HG03280 (cell line): ENCODE measurements around the gene DHRS12.

Source experiments
- ATAC-seq: cut with Tn5 transposase; IDR thresholded peaks from one replicate; pipeline ENCODE4 v1.9.1; 2021; ENCODE audit warnings: mild to moderate bottlenecking, moderate library complexity; ENCODE audit not compliant: unreplicated experiment

Gene DHRS12

DNA sequence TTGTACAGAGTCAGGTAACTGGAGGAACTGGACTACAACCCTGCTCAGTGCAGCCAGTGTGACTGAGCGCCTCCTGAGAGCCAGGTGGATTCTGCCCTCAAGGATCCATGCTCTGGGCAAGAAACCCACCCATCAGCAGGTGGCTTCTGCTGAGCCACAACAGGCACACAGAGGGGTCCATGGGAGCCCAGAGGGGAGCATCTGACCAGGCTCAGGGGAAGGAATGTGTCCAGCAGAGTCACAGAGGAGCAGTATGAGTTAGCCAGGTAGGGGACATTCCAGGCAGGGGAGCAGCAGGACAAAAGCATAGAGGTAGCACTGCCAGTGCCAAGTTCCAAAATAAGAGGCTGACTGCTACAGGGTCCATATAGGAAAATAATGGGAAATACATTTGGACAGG is 19.9 kb downstream of the DHRS12 start:
- no peak for ATAC-seq

DNA sequence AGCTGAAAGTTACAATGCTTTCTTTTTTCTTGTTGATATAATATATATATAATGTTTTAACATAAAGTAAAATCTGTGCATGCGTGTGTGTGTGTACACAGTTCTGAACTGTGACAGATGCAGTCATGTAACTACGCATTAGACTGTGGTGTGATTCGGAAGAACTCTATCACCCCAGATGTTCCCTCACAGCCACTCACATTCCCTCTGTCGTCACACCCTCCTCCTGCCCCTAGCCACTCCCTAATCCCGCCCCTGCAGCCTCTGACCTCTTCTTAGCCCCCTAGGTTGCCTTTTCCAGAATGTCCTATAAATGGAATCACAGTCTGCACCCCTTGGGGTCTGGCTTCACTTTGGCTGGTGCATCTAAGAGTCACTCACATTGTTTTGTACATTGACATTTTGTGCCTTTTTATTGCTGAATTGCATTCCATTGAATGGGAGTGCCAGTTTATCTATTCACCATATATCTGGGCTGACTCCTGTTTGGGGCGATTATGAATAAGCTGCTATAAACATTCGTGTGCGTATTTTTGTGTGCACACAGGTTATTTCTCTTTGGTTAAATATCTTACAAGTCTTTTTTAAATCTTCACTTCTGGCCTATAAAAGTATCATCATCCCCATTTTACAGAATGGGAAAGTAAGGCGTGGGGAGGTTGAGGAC is 20.4 kb downstream of the DHRS12 start:
- ATAC-seq: no peak

DNA sequence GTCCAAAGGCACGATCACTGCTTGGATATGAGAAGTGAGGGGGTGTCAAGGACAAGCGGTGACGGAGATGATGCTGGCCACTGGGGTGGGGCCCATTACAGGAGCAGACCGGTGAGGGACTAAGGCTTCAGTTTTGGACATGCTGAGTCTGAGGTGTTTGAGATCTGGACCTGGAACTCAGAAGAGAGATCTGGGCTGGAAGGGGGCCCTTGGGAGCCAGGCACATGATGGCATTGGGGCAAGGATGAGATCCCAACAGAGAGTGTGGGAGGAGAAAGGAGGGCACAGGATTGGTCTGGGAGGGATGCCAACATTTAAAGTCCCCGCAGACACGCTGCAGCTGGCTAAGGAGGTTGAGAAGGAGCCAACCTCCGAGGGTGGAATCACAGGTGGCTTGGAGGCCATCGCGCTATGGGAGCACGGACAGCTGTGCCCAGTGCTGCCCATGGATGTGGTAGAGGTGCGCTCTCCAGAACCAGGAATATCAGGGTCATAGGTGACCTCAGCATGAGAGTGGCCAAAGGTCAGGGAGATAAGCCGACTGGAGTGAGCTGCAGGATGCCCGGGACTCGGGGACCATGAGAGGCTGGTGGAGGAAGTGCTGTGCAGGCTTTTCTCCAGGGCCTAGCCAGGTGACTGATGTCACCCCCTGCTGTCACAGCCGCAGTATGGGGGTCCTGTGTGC is 21.8 kb downstream of the DHRS12 start:
- no peak for ATAC-seq

DNA sequence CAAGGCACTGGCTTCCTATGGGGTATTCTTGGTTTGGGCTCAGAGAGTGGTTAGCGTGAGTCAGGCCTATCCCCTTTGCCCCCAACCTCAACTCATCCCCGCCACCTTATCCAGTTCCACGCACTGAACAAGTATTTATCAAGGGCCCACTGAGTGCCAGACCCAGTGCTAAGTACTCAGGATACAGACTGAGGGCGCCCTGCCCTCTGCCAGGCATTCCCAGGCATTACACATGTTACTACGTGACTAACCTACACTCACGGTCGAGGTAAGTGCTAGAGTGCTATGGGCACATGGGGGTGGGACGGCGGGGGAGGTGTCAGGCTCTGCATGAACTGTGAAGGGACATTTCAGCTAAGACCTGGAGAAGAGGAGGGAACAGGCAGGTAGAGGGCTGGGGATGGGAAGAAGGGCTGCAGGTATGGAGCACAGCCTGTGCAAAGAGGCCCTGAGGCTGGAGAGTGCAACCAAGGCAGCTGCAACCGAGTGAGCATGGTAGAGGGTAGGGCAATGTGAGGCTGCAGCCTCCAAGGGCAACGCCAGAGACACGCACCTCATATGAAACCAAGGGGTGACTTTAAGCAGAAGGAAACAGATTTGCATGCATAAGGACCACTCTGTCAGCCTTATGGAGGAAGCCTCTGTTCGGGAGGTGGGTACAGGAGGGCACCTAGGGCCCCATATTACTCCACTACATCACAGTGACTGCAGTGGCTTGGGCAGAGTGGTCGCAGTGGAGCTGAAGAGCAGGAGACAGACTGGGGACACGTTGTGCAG is 22.5 kb downstream of the DHRS12 start:
- no peak for ATAC-seq

DNA sequence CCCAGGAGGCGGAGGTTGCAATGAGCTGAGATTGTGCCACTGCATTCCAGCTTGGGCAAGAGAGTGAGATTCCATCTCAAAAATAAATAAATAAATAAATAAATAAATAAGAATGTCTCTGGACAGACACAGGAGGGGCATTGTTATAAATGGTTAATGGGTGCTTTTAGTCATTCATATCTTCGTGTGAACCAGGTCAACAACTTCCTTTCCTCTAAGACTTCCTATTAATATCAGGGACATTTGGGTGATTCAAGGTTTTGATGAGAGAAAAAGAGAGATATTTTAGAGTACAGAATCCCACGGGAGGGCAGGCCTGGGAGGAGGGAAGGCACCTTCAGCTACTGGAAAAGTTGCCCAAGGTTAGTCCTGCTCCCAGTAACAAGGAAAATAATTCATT is 23.9 kb downstream of the DHRS12 start:
- no peak for ATAC-seq

DNA sequence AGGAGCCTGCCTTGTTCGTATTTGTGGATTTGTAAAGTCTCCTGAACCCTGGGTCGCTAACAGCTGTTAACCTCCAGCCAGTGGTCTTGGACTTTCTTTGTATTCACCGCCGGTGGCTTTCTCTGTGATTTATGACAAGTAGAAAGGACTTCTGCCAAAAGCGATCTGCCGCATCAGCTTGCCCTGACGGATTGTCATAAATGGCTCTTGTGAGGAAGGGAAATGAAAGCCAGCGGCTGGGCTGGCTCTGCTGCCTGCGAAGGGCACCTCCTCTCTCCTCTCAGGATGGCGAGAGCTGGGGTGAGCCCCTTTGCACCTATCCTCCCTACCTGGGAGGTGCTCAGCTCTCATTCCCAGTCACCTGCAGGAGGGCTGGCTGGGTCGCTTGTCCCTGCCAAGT is 25.6 kb downstream of the DHRS12 start:
- no peak for ATAC-seq

DNA sequence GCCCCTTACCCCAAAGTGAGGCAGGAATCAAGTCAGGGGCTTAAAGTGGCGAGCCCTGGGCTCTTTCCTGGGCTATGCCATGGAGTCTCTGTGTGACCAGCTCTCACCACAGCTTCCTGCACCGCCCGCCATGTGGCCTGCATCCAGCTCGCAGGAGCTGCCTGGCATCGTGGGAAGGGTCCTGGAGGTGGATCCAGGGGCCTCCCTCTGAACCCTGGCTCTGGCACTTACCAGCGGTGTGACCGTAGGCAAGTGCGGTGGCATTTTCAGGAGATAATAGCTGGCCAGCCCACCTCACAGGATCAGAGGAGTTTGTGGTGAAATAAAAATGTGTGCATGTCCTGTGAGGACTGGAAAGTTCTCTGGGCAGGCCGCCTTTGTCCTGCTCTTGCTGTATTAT is 26.0 kb downstream of the DHRS12 start:
- no peak for ATAC-seq

DNA sequence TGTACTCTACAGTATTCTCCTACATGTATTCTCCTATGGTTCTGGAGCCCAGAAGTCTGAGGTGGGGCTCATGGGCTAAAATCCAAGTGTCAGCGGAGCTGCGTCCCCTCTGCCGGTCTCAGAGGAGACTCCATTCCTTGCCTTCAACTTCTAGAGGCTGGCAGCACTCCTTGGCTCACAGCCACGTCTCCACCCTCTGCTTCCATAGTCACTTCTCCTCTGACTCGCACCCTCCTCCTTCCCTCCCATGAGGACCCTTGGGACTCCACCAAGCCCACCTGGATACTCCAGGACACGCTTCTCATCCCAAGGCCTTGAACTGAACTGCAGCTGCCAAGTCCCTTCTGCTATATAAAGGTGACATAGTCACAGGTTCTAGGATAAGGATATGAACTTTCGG is 27.8 kb downstream of the DHRS12 start:
- no peak for ATAC-seq

DNA sequence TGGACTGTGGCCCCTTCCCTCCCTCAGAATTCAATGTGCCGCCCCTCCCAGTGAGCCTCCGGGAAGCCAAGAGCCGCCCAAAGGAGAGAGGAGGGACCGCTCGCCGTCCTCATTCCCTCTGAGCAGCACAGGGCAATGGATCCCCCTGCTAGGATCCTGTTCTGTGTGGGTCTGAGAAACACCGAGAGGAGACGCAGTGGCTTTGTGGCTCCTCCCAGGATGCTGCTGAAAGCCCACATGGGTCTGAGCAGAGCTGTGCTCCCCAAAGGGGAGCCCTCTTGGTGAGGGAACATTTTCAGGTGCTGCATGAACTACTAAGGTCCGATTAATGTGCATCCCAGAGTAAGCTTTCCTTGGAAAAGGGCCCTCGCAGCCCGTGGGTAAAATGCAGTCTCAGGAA is 30.4 kb downstream of the DHRS12 start:
- ATAC-seq: no peak

DNA sequence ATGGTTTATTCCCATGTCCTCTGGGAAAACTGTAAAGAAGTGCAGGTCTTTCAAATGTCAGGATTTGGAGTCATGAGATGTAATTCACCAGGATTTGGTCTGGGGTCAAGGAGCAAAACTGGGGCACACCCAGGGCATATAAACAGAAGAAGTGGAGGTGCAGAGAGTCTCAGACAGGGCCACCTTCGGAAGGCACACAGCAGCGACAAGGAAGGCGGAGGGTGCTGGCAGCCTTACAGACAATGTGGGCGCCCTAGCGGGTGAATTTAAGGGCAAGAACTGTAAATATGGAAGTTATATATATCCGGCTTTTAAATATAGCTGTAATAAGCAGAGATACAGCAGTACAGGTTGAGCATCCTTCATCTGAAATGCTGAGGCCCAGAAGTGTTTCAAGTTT is 31.2 kb downstream of the DHRS12 start:
- no peak for ATAC-seq

DNA sequence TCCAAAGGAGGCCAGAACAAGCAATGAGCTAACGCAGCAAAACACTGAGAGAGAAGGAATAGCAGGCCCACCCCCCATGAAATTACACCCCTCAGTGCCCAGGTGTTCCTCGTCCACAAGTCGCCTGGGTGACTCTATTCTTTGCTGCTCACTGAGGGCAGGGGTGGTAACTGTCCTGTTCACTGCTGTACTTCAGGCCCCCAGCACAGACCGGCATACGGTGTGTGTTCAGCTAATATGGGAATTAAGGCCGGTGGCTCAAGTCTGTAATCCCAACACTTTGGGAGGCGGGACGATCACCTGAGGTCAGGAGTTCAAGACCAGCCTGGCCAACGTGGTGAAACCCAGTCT is 31.9 kb downstream of the DHRS12 start:
- ATAC-seq: no peak

DNA sequence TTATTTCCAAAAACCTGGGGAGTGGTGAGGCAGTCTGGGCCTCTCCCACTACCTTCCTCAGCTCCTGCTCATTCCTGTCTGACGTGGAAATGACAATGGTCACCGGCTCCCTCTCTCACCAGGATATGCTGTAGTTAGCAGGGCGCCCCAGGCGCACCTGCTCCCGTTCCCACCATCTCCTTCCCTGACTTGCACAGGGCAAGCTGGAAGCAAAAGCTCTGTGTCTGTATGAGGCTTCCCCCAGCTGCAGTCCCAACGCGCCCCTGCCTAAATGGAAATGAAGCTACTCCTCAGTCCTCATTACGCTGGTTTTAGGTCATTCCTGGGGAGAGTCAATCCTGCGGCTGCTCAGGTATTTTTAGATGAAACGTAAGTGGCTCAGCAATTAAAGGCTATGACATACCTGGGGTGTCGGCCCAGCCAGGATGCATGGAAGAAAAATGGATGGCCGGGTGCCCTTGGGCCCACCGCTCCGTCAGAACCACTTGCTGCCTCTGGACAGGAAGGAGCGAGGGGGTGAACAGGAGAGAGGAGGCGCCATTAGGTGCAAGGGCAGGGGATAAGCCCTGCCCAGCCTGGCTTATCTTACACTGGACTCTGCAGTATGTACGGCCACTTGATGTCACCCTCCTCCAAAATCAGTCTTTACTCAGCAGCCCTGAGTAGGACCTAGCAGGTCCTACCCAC is 32.4 kb downstream of the DHRS12 start:
- no peak for ATAC-seq

DNA sequence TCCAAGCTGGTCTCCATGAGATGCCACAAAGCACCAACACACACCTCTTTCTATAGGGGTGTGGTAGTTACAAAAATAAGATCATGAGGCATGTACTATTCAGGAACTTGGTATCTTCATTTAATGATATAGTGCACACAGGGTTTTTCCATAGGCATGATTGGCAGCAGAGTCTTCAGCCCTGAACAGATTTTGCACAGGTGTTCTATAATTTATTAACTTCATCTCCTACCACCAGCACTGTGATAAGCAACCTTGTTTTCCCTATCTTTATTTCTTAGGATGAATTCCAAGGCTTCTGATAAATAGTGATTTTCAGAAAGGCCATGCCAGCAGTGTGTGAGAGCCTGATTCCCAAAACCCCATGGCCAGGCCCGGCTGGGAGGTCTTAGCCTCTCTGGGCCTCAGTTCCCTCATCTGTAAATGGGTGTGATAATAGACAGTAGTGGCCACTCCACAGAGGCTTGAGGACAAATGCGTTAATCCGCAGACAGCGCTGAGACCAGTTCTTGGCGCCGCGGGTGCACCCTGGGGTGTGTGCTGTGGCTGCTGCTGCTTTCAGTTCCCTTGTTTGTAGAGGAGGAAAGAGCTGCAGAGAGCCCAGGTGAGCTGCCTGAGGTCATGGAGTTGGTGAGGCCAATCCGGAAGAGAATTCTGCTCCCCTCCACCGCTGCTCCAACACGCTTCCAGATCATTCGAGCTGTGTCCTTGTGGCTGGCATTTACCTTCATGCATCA is 33.1 kb downstream of the DHRS12 start:
- no peak for ATAC-seq

DNA sequence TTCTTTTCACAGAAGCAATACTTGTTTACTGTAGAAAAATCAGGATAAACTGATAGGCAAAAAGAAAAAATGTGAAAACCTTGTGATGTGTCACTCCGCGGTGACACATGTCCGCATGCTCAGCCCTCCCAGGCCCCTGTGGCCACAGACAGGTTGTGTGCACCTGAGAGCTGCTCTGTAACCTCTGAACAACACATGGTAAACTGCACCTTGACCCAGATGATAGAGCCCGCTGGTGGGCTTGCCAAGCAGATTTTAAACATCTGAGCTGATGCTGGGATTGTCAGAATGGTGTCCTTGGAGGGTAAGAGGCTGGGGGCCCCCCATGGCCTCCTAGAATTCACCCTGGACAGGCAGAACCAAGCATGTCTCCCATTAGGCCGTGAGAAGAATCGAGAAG is 33.8 kb downstream of the DHRS12 start:
- ATAC-seq: no peak

DNA sequence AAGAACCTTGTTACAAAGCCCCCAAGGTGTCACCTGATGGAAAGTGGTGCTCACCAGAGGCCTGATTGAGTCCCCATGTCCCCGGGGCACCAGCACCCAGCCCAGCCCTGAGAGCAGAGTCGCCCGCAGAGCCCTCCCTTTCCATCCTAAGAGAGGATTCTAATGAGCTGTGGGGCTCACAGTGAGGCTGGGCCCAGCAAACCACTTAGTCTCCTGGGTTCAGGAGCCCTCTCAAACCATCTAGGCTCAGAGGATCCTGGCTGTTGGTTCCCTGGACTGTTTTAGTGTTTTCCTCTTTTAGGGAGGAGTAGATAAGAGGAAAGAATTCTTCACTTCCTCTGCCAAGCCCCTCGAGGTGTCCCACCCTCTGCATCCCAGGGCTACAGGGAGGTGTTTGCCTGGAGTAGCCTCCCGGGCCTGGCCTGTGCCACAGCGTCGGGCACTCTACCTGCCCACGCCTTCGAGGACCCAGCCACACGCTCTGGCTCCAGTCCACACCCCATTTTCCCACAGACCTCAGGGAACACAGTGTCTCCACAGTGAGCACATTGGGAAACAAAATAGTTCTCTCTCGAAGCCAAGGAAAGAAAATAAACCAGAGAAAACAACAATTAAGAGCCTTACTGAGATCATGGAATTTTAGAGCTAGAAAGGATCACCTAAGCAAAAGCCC is 34.4 kb downstream of the DHRS12 start:
- no peak for ATAC-seq

DNA sequence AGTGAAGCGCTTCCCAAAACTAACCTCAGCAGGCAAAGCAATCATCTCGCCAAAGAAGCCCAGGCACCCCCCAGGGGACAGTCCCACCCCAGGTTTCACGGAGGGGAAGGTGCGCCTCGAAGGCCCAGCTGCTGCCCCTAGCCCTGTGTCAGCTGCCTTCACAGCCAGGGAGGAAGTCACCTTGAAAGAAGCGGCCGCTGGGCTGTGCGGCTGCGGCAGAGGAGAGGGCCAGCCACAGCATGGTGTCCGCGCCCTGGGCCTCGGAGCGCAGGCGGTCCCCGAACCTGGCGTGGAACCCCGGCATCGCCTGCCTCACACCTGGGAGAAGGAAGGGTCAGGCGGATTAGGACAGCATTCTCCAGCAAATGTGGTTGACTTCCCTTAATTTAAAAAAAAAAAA is 35.0 kb downstream of the DHRS12 start:
- ATAC-seq: no peak

DNA sequence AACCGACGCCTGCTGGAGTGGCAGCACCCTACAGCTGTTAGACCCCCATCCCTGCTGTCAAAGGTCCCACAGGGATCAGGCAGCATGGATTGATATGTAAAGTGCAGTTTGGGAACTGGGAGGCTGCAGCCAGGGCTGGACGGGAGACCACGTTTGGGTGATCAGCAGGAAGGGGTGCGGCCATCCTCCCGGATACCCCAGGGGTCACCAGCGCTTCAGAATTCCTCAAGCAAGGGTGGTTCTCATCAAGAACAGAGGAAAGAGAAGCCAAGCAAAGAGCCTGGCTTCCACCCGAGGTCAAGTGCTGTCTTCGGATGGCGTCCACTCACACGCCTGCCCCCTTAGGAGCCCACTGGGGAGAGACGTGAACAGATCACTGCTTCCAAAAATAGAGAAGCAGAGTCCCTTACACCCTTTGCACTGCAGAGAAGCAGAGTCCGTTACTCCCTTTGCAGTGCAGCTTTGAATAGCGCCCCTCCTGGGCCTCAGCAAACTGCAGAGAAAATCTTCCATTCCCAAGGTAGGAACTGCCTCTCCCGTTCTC is 35.5 kb downstream of the DHRS12 start:
- no peak for ATAC-seq

DNA sequence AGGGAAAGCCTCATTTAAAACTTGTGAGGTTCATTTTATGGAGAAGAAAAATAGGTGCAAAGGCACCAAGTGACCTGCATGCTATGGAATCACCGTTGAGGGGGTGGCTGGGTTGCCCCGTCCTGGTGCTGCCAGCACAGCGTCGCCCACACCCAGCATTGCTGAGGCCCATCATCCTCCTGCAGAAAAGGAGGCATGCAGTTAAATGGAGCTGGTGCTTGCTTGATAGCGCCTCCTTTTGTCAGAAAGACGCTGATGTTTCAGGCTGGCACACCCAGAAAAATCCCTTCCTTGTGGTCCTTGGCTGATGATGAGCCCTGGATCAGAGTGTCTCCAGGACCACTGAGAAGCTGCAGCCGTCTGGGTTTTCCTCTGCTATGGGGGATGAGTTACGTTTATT is 36.9 kb downstream of the DHRS12 start:
- no peak for ATAC-seq

DNA sequence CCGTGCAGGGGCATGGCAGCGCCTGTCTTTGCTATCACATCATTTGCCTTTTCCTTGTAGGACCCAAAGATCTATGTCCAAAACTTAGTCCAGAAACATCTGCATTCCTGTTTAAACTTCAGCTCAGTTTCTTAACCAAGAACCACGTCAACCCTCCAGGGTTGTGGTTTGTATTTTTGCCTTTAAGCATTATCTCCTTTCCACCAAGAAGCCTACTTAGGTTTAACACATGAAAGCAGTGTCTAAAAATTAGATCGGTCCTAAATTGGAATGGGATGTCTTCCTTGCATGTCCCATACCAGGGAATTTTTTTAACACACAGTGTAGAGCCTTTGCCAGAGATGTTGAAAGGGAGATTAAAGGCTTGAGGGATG is 38.8 kb downstream of the DHRS12 start:
- no peak for ATAC-seq
